Upper lobe of right lung (tissue), 1 donor: ENCODE results near the gene IKBKG. TPM values are rescaled to one million over a fixed set of nuclear protein-coding genes. Genes with fewer than 3 reads are reported as not detected.
"Not testable (repeated sequence)": the region's sequence is repeated elsewhere in the genome, so short reads cannot be mapped to it uniquely, and the experiment has no call there.

Source experiments
- ATAC-seq: fragments of 200-7000 bp; cut with Tn5 transposase; one replicate; pipeline ENCODE4 v1.9.1; 2020; ENCODE audit warnings: mild to moderate bottlenecking, moderate library complexity
- DNase-seq: peaks from one replicate; pipeline ENCODE4 v3.0.0-alpha.2; 2020
- H3K27ac ChIP-seq: fragments of 200-600 bp; one replicate; pipeline ENCODE4 v1.8.0; 2022
- H3K27me3 ChIP-seq: fragments of 200-600 bp; one replicate; pipeline ENCODE4 v1.8.0; 2022; ENCODE audit warnings: mild to moderate bottlenecking
- H3K36me3 ChIP-seq: fragments of 200-600 bp; one replicate; pipeline ENCODE4 v1.8.0; 2022
- H3K4me1 ChIP-seq: fragments of 200-600 bp; one replicate; pipeline ENCODE4 v1.8.0; 2022
- H3K4me3 ChIP-seq: fragments of 200-600 bp; one replicate; pipeline ENCODE4 v1.8.0; 2022; ENCODE audit warnings: mild to moderate bottlenecking
- H3K9me3 ChIP-seq: fragments of 200-600 bp; one replicate; pipeline ENCODE4 v1.8.0; 2022
- intact Hi-C: fragments of 100-400 bp; cut with DNase I; formaldehyde crosslinking; loops from one replicate; pipeline ENCODE4 v1.11.0; 2022
- total RNA-seq: library from RNA; stranded (reverse); fragmentation: NEBNext Ultra II Directional; extraction: Animal tissue kit (Norgen Biotek cat#: 25700); gene quantifications from one replicate; pipeline ENCODE4 v1.2.1, GENCODE V29; 2021
- TF ChIP-seq, protein P1 (sequence below): fragments of 200-600 bp; IDR thresholded peaks from one replicate; pipeline ENCODE4 v1.8.0; 2022; ENCODE audit warnings: antibody characterized with exemption
- donor health status: DM: no; HTN: yes; CAD: no; lungs with severe emphysema.

The IKBKG gene
- total RNA-seq, 1 donor from 2014 or later = 33.4 TPM

DNA sequence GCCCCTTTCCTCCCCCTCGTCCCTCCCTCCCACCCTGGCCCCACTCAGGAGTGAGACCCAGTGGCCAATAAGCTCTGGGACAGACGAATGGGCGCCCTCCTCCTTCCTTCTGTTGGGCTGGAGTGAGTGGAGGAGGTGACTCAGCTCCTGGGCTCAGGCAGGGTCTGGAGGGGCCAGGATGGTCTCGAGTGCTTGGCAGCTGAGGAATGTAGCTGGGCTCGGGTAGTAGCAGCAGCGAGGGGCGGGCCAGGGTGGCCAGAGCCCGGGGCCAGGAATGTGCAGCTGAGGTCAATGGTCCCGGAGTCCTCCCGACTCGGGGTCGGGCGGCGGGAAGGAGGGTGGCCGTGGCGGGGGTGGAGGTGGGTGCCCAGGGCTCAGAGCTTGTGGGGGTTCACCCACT, 15.8 kb upstream of the IKBKG start:
- no peak for DNase-seq
- intact Hi-C loops = no loop called here
- Histone ChIP-seq H3K4me1 (no peaks in the 10 kb centered on the region), H3K27me3 (no peaks in the 10 kb centered on the region), H3K27ac (no peak overlapping the region), H3K9me3 (no peaks in the 10 kb centered on the region), H3K4me3 (no peak overlapping the region), H3K36me3 (peaks cover 7% of the 10 kb centered on the region)
- ATAC-seq = peak; percentile 58
- TF ChIP-seq, protein P1, sequence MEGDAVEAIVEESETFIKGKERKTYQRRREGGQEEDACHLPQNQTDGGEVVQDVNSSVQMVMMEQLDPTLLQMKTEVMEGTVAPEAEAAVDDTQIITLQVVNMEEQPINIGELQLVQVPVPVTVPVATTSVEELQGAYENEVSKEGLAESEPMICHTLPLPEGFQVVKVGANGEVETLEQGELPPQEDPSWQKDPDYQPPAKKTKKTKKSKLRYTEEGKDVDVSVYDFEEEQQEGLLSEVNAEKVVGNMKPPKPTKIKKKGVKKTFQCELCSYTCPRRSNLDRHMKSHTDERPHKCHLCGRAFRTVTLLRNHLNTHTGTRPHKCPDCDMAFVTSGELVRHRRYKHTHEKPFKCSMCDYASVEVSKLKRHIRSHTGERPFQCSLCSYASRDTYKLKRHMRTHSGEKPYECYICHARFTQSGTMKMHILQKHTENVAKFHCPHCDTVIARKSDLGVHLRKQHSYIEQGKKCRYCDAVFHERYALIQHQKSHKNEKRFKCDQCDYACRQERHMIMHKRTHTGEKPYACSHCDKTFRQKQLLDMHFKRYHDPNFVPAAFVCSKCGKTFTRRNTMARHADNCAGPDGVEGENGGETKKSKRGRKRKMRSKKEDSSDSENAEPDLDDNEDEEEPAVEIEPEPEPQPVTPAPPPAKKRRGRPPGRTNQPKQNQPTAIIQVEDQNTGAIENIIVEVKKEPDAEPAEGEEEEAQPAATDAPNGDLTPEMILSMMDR = no peak

DNA sequence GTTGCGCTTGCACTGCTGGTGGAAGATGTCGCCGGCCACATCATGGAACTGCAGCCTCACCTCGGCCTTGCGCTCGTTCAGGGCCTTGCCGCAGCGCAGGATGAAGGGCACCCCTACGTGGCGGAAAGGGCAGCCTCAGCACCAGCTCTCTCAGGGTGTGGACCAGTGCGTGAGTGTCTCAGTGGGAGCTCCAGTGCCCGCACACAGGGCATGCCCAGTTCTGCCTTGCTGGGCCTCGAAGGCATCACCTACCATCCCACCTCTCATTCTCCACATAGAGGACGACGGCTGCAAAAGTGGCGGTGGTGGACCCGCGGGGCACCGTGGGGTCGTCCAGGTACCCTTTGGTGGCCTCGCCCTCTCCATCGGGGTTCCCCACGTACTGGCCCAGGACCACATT, 14.7 kb upstream of the IKBKG start:
- intact Hi-C loops = no loop called here
- TF ChIP-seq, protein P1 = no peak

GRCh38 chrX:154534526-154535322, 12.7 kb upstream of the IKBKG start:
- Histone ChIP-seq H3K9me3 (no peaks in the 10 kb centered on the region), H3K4me1 (no peaks in the 10 kb centered on the region), H3K4me3 (no peak overlapping the region), H3K27me3 (no peaks in the 10 kb centered on the region), H3K36me3 (peaks cover 7% of the 10 kb centered on the region), H3K27ac (no peak overlapping the region)
- intact Hi-C loops = no loop called here
- ATAC-seq (peak; percentile 96), DNase-seq (peak; percentile 93)
- TF ChIP-seq, protein P1 = peak; percentile 96

More for the DNA sequence above, 14.7 kb upstream of the IKBKG start:
- ATAC-seq (no peak), DNase-seq (no peak)
- Histone ChIP-seq H3K9me3 (no peaks in the 10 kb centered on the region), H3K36me3 (peaks cover 7% of the 10 kb centered on the region), H3K27ac (no peak overlapping the region), H3K4me1 (no peaks in the 10 kb centered on the region), H3K4me3 (no peak overlapping the region), H3K27me3 (no peaks in the 10 kb centered on the region)

DNA sequence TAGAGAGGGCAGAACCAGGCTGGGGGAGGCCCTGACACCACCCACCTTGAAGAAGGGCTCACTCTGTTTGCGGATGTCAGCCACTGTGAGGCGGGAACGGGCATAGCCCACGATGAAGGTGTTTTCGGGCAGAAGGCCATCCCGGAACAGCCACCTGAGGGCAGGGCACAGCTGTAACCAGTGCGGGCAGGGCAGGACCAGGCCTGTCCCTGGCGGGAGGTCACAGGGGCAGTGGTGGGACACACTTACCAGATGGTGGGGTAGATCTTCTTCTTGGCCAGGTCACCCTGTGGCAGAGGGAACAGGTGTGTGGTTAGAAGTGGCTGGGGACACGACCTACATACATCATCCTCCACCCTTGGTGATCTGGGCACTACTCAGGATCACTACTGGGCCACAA, 11.5 kb upstream of the IKBKG start:
- H3K4me1 ChIP-seq = no peaks in the 10 kb centered on the region
- TF ChIP-seq, protein P1 = no peak

GRCh38 chrX:154539077-154539476, 8.3 kb upstream of the IKBKG start:
- ATAC-seq (no peak), DNase-seq (no peak)
- intact Hi-C loops = no loop called here

More for the DNA sequence above, 11.5 kb upstream of the IKBKG start:
- no peaks in the 10 kb centered on the region for H3K9me3 ChIP-seq
- DNase-seq (no peak), ATAC-seq (no peak)
- no peaks in the 10 kb centered on the region for H3K27me3 ChIP-seq
- intact Hi-C loops = no loop called here
- H3K27ac ChIP-seq = no peak overlapping the region
- peaks cover 7% of the 10 kb centered on the region for H3K36me3 ChIP-seq
- H3K4me3 ChIP-seq = no peak overlapping the region

DNA sequence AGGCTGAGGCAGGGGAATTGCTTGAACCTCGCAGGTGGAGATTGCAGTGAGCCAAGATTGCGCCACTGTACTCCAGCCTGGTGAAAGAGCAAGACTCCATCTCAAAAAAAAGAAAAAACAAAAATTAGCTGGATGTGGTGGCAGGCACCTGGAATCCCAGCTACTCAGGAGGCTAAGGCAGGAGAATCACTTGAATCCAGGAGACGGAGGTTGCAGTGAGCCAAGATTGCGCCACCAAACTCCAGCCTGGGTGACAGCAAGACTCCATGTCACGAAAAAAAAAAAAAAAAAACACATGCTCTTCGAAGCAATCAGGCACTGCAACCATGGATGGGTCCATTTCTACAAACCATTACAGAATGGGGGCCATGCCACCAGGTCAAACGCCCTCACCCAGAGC, 7.1 kb upstream of the IKBKG start:
- DNase-seq = not testable (repeated sequence)

More at GRCh38 chrX:154539077-154539476, 8.3 kb upstream of the IKBKG start:
- Histone ChIP-seq H3K9me3 (no peaks in the 10 kb centered on the region), H3K4me1 (peaks cover 11% of the 10 kb centered on the region), H3K36me3 (peaks cover 7% of the 10 kb centered on the region), H3K27ac (no peak overlapping the region), H3K27me3 (no peaks in the 10 kb centered on the region), H3K4me3 (no peak overlapping the region)
- TF ChIP-seq, protein P1 = no peak

More for the DNA sequence above, 7.1 kb upstream of the IKBKG start:
- H3K36me3 ChIP-seq, H3K4me3 ChIP-seq, ATAC-seq, H3K27me3 ChIP-seq, intact Hi-C loops, H3K9me3 ChIP-seq: not testable (repeated sequence)
- H3K4me1 ChIP-seq = peaks cover 11% of the 10 kb centered on the region
- peak overlapping the region; percentile 83 for H3K27ac ChIP-seq
